Endometrial microvascular endothelial cells (primary cell): Measurements from ENCODE around the gene RHBDF2. TPM values are rescaled to one million over a fixed set of nuclear protein-coding genes. Genes with fewer than 3 reads are reported as not detected.
"Not testable (repeated sequence)": the region's sequence is repeated elsewhere in the genome, so short reads cannot be mapped to it uniquely, and the experiment has no call there.

Source experiments
- in situ Hi-C: cut with HindIII; loops from 2 replicates; pipeline ENCODE4 v1.10.0; 2017; ENCODE audit warnings: low sequenced_read_pairs, low pct_unique_long_range_greater_than_20kb; ENCODE audit errors: inconsistent ontology term
- total RNA-seq: library from RNA; depleted of rRNA; stranded (reverse); fragments of >200 nt; gene quantifications from one replicate; pipeline ENCODE4 v1.2.3, GENCODE V29; 2015; ENCODE audit errors: inconsistent ontology term

RHBDF2 gene
- total RNA-seq, 1 donor from 2014 or later, result 42.8 TPM

- in situ Hi-C loops, result no loop called here
These were observed 27.5 kb upstream of the RHBDF2 start for GRCh38 chr17:76528528-76529223.

DNA sequence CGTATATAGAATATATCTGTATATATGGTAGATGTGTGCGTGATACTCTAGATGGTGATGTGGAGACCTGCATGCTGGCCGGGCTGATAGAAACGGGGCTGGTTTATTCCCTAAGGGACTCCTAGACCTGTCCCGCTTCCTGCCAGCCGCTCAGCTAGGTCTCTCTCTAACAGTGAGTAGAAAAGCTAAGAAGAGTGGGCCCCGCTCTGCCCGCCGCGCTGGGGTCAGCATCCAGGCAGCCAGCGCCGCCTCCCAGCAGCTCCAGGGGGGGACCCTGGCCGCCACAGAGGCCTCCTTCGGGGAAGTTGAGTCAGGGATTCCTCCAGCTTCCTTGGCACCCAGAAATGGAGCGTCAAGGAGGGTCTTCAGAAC, 26.9 kb upstream of the RHBDF2 start:
- in situ Hi-C loops, result no loop called here

DNA sequence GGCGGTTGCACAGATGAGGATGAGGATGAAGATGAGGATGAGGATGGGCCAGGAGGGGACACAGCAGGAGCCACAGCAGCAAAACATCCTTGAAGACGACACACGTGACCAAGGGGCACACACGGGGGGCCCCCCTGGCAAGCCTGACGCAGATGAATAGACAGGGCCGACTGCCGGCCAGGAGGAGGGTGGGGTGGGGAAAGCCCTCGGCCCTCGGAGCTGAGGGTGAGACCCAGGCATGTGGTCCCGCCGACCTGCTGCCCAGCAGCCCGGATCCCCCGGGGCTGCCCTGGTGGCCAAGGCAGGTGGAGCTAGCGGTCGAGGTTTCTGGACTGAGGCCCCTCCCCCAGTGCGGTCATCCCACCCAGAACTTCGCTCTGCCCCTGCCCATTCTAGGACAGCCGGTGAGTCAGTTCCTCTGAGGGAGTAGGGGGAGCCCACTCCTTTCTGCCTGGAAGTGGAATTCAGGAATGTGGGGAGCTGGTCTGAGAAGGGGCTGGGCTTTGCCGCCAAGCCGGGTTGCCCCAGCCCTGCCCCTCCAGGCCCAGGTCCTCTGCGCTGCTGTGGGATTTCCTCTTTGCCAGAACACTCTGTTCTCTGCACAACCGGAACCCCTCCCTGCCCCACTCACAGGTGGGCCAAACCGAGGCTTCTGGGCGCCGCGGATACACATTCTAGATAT, 26.3 kb upstream of the RHBDF2 start:
- in situ Hi-C loops, result no loop called here

- in situ Hi-C loops, result not testable (repeated sequence)
These were observed 25.8 kb upstream of the RHBDF2 start for GRCh38 chr17:76527016-76527415.

GRCh38 chr17:76525513-76525833, 24.2 kb upstream of the RHBDF2 start:
- in situ Hi-C loops, result not testable (repeated sequence)

- in situ Hi-C loops, result no loop called here
These were observed 23.6 kb upstream of the RHBDF2 start for GRCh38 chr17:76524598-76525512.

- in situ Hi-C loops, result no loop called here
These were observed 22.1 kb upstream of the RHBDF2 start for GRCh38 chr17:76523084-76524037.

DNA sequence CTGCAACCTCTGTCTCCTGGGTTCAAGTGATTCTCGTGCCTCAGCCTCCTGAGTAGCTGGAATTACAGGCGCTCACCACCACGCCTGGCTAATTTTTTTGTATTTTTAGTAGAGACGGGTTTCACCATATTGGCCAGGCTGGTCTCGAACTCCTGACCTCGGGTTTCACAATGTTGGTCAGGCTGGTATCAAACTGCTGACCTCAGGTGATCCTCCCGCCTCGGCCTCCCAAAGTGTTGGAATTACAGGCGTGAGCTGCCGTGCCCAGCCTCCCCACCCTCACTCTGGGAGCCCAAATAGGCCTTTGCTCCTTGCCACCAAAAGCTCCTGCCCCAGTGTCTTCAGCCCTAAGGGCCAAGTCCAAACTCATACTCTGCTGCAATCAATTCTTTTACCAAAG, 20.5 kb upstream of the RHBDF2 start:
- in situ Hi-C loops, result not testable (repeated sequence)

DNA sequence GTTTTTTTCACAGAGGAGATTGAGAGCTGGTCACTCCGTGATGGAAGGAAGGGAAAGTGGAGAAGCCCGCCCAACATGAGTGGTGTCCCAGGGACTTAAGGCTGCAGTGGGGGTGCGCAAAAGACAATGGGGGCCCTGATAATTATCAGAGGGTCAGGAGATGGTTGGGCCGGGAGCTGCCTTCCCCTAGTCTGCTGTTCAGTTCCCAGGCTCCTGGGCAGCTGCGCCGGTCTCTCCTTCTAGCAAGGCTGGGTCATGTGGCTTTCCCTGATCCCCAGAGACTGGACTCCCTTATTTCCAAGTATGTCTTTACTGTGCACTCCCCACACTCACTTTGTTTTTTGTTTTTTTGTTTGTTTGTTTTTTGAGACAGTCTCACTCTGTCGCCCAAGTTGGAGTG, 20.0 kb upstream of the RHBDF2 start:
- in situ Hi-C loops, result no loop called here

DNA sequence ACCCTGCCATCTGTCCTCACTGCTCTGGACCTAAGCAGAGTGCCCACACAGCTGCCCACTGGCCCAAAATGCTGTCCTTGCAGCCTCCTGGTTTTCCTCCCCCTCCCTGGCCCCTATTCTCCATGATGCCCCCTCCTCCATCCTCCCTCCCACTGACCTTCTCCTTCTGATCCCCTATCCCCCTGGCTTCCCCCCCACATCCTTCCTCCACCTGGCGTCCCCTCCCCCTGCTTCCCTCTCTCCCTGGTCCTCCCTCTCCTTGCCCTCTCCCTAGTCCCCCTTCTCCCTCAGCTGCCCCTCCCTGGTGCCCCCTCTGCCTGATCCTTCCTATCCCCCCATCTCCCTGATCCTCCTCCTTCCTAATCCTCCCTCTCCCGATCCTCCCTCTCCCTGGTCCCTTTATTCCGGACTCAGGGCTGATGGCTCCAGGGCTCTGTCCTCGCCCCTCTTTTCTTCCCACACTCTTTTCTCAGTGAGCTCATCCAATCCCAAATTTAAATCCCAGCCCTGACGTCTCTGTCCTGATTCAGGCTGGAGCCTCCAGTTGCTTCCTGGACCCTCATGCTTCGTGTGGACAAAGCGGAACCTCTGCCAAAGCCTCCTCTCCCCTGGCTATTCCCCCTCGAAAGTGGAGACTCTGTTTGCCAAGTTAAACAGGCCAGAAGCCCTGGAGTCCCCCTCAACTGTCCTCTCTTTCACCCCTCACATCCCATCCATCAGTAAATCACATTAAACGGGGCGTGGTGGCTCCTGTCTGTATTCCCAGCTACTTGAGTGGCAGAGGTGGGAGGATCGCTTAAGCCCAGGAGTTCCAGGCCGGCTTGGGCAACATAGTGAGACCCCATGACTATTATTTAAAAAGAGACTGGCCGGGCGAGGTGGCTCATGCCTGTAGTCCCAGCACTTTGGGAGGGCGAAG, 18.1 kb upstream of the RHBDF2 start:
- in situ Hi-C loops, result no loop called here

DNA sequence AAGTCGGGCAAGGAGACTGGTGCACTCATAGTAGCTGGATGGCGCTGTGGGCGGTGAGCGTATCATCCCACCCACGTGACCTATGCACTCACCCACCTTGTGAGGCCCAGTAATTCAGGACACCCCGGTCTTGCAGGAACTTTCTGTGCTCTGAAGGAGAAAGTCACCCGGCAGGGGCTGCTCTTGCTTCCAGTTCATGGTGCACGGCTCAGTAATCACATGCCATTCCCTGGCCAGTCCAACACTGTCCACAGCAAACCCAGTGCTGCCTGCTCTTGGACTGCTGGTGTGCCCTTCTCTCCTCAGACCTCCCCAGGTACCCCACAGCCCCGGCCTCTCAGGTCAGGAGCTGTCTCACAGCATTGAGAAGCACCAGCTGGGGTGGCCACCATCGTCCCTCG, 16.4 kb upstream of the RHBDF2 start:
- in situ Hi-C loops, result no loop called here

DNA sequence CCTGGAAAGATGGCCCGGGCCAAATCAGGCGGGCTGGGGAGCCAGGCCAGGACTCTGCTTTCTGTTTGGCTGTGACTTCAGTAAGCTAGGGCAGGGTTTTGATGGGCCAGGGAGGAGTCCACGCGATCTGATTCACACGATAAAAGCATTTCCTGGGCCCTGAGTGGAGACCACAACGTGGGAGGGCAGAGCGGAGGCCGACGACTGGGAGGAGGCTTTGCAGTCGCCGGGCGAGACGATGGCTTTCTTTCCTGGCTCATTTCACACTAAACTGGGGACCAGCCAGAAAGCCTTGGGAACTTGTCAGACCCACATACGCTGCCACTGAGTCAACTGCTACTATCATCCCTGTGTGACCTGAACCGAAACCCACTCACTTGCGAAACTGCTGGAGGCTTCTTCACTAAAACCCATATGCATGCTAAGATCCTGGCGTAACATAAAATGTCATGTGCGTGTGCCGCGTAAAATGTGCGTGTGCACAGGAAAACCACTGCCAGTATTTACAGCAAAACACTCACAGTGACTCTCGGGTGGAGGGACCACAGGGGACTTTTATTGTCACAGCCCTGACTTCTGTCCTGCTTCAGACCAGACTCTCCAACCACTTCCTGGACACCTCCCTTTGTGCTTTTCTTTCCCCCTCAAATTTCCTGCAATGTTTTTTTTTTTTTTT, 14.2 kb upstream of the RHBDF2 start:
- in situ Hi-C loops, result no loop called here

- in situ Hi-C loops, result not testable (repeated sequence)
These were observed 13.1 kb upstream of the RHBDF2 start for GRCh38 chr17:76514355-76514754.

- in situ Hi-C loops, result no loop called here
These were observed 12.1 kb upstream of the RHBDF2 start for GRCh38 chr17:76513306-76513692.

- in situ Hi-C loops, result no loop called here
These were observed 11.4 kb upstream of the RHBDF2 start for GRCh38 chr17:76512366-76513305.

GRCh38 chr17:76511668-76512365, 10.6 kb upstream of the RHBDF2 start:
- in situ Hi-C loops, result no loop called here
